ENCODE measurements around the gene MCTP2.
"Not testable (repeated sequence)": the region's sequence is repeated elsewhere in the genome, so short reads cannot be mapped to it uniquely, and the experiment has no call there.

Gene MCTP2

GRCh38 chr15:94235646-94236045, 4.3 kb downstream of the MCTP2 start:
- no peak for DNase-seq

DNA sequence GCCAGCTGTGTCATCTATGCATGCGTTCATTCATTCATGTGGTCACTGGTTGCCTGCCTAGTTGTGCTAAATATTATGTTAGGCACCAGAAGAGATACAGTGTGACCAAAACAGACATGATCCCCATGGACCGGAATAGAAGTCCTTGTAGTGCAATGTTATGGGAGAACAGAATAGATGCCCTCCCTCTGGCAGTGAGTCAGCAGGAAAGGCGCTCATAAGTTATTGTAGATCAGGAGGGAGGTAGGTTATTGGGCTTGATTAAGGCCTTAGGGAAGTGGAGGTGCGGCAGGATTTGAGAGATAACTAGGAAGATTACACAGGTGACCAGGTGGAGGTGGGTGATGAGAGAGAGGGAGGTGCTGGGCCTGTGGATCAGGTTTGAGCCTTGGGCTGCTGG, 5.2 kb downstream of the MCTP2 start:
- DNase-seq, result no peak

DNA sequence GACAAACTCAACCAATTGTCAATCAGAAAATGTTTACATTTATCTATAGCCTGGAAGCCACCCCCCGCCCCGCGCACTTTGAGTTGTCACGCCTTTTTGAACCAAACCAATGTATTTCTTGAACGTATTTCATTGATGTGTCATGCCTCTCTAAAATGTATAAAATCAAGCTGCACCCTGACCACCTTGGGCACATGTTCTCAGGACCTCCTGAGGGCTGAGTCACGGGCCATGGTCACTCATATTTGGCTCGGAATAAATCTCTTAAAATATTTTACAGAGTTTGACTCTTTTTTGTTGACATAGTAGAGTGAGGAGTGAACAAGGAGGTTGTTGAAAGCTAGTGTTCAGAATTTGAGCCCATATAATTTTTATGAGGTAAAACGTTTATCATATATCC, 6.5 kb downstream of the MCTP2 start:
- DNase-seq, result no peak

- DNase-seq, result no peak
Measured at GRCh38 chr15:94238539-94239118, 7.3 kb downstream of the MCTP2 start.

- no peak for DNase-seq
Measured at GRCh38 chr15:94239474-94239873, 8.1 kb downstream of the MCTP2 start.

DNA sequence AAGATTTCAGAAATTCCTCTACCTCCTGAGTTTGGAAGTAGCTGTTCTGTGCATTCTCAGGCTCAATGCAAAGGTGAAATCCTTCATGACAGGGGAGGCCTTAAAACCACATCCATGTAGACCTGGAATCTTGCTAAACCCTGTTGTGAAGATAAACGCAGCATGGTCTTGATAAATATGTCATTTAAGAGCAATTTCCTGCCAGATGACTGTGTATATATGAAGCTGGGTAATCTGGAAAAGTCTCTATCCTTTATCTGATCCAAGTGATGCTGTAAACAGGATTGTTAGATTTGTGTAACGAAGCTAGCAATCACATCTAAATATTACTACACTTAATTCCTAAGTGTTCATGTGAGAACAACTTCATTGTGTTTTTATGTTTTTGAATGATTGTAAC, 9.1 kb downstream of the MCTP2 start:
- no peak for DNase-seq

DNA sequence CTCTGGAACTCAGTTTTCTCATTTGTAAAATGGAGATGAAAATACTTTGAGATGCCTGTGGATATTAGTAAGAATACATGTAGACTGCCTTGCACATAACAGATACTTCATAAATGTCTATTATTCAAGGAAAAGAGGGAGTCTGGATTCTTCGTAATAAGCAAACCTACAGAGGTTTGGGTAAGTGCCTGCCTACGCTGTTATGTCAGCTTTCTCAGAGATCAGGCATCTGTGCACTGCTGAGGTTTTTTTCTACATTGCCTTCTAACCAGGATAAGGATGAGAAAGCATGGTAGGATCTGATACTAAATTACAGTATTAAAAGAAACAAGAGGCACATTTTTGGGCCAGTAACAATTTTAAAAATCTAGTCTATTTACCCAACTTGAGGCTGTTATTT, 10.9 kb downstream of the MCTP2 start:
- no peak for DNase-seq

GRCh38 chr15:94243003-94243402, 11.6 kb downstream of the MCTP2 start:
- DNase-seq, result not testable (repeated sequence)

DNA sequence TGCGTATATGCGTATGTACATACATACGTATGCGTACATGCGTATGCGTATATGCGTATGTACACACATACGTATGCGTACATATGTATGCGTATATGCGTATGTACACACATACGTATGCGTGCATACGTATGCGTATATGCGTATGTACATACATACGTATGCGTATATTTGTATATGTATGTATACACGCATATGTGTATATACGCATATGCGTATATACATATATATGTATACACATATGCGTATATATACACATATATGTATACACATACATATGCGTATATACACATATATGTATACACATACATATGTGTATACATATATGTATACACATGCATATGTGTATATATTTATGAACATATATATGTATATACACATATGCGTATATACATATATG, 12.1 kb downstream of the MCTP2 start:
- no peak for DNase-seq

DNA sequence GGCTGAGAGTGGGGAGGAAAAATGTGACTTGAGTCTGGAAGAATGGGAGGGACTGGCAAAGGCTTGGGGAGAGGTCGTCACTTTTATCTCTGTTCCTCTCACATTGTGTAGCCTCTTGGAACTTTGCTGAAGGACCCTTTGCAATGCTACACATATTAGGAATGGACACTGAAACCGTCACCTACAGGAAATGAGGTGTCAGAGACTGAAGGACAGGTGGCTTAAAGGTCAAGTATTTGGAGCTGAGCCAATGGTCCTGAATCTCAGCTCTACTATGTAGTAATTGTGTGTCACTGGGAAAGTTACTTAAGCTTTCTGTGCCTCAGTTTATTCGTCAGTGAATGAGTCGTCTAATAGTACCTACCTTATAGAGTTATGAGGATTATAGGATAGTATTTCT, 14.7 kb downstream of the MCTP2 start:
- no peak for DNase-seq

GRCh38 chr15:94247789-94248638, 16.7 kb downstream of the MCTP2 start:
- DNase-seq, result no peak

DNA sequence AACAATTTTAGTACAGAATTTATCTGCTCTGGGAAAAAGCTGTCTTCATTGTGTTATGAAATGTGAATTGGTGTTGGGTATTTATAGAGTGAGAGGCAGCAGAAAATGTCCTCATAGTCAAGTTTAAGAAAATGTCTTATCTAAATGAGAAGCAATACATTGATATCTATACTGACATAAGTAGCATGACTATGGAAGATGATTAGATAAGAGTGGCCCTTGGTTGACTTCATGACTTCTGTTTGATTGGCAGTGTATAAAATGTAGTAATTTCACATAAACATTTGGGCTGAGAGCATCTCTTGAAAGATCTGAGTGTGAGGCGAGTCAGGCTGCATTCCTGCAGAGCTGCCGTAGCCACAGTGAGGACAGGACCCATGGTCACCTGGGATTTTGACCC, 19.4 kb downstream of the MCTP2 start:
- DNase-seq, result no peak

DNA sequence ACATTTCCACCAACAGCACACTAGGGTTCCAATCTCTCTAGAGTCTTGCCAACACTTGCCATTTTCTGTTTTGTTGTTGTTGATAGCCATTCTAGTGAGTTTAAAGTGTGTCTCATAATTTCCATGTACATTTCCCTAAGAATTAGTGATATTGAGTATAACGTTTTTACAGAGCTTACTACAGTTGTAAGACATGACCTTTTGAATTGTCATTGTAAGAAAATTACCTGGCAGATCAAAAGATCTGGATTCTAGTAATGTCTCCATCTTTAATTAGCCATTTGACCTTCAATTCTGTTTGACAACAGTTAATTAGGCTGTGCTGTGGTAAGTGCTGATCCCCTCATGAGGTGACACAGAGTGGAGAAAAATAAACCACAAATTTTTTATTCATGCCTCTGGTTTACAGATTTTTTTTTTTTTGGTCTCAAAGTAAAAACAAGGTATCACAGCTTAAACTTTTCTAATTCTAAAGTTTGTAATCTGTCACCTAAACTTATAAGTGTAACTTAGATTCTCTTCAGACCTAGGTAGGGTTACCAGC, 20.9 kb downstream of the MCTP2 start:
- no peak for DNase-seq

GRCh38 chr15:94252906-94253491, 21.6 kb downstream of the MCTP2 start:
- no peak for DNase-seq

GRCh38 chr15:94253742-94254141, 22.4 kb downstream of the MCTP2 start:
- DNase-seq, result no peak

DNA sequence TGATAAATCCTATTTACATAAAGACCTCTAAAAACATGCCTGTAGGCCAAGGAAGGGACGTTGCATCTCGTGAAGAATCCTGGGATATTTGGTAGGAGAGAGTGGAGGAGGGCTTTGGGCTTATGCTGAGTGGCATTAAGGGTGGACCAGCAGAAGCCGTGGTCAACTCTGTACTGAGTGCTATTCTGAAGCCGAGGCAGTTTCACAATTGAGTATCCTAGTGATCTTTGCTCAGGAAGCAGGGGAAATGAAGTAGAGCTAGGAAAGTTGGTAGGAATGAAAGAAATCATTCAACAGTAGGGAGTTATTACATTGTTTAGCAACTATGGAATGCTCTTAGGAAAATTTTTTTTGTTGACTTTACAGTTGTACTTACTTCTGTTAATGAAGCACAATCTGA, 24.2 kb downstream of the MCTP2 start:
- no peak for DNase-seq

GRCh38 chr15:94256511-94256910, 25.1 kb downstream of the MCTP2 start:
- no peak for DNase-seq

DNA sequence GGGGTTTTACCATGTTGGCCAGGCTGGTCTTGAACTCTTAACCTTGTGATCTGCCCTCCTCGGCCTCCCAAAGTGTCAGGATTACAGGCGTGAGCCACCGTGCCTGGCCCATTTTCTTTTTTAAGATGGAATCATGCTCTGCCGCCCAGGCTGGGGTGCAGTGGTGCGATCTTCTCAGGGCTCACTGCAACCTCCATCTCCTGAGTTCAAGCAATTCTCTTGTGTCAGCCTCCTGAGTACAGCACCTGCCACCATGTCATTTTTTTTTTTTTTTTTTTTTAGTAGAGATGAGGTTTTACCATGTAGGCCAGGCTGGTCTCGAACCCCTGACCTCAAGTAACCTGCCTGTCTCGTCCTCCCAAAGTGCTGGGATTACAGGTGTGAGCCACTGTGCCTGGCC, 26.4 kb downstream of the MCTP2 start:
- not testable (repeated sequence) for DNase-seq

GRCh38 chr15:94258246-94258645, 26.9 kb downstream of the MCTP2 start:
- no peak for DNase-seq

- no peak for DNase-seq
Measured at GRCh38 chr15:94259121-94259751, 27.9 kb downstream of the MCTP2 start.

DNA sequence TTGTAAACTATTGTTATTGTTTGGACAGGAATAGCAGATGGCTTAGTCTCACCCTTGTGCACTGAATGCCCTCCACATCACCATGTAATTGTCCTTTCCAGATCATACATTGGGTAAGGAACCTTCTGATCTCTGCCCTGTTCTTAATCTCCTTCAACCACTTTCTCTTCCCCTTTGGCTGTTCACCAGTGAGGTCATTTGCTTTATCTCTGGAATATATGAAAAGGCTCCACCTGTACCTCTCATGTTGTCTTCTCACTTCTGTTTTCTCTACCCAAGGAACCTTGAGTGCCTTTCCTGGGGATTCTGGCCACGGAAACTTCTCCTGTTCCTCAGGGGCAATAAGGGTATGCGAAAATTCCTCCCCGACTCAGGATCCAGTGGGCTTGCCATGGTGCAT, 28.5 kb downstream of the MCTP2 start:
- DNase-seq, result no peak

DNA sequence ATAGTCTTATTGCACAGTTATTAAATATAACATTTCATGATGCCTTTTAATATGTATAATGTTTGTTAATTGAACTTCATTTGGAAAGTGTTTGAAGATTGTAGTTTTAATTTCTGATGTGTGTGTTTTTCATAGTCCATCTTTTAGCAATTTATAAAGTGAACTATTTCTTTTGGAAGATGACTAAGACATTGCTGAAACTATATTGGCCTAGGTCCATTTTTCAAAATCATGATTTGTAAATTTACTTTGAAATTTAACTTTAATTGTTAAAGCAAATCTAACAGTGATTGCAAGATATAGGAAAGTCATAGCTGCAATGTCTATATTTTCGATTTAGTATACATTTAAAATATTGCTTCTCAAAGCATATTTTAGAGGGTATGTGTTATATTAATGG, 30.8 kb downstream of the MCTP2 start:
- DNase-seq, result no peak
